HepG2 (cell line): ENCODE results near the gene BCKDHA.

Source experiments
- CREB1 ChIP-seq, 2 experiments: fragments of 450-650 bp in 1 of 2; IDR thresholded peaks; 2 replicates each; pipeline ENCODE4 v1.6.1; 2016 to 2017; ENCODE audit warnings: control low read depth in 1 of 2, mild to moderate bottlenecking in 1 of 2, missing compliant biosample characterization in 1 of 2, missing genetic modification characterization in 1 of 2
- CTCF ChIP-seq: sonication (generic); formaldehyde crosslinking; IDR thresholded peaks from 2 replicates; pipeline ENCODE4 v1.5.0; 2020; ENCODE audit warnings: mild to moderate bottlenecking, missing genetic modification reagents, moderate library complexity
- EHMT2 ChIP-seq: fragments of 200-600 bp; sonication (generic); IDR thresholded peaks from 2 replicates; pipeline ENCODE4 v1.7.0; 2017; ENCODE audit warnings: antibody characterized with exemption, low read depth, low read length, borderline replicate concordance
- NFYB ChIP-seq: sonication (generic); formaldehyde crosslinking; IDR thresholded peaks from 2 replicates; pipeline ENCODE4 v1.4.0; 2020; ENCODE audit warnings: missing genetic modification reagents
- PHF20 ChIP-seq: sonication (generic); formaldehyde crosslinking; IDR thresholded peaks from 2 replicates; pipeline ENCODE4 v1.5.0; 2020; ENCODE audit warnings: mild to moderate bottlenecking, missing genetic modification reagents
- PHF8 ChIP-seq: sonication (generic); formaldehyde crosslinking; IDR thresholded peaks from 2 replicates; pipeline ENCODE4 v1.5.0; 2020; ENCODE audit warnings: missing genetic modification reagents
- RXRA ChIP-seq: sonication (generic); formaldehyde crosslinking; IDR thresholded peaks from 2 replicates; pipeline ENCODE4 v1.5.1; 2020; ENCODE audit warnings: missing genetic modification reagents
- TAF1 ChIP-seq: sonication (generic); formaldehyde crosslinking; IDR thresholded peaks from 2 replicates; pipeline ENCODE4 v1.4.0; 2020; ENCODE audit warnings: missing genetic modification reagents
- TARDBP ChIP-seq: sonication (generic); formaldehyde crosslinking; IDR thresholded peaks from 2 replicates; pipeline ENCODE4 v1.8.0; 2022; ENCODE audit warnings: mild to moderate bottlenecking, missing genetic modification reagents
- THAP8 ChIP-seq: sonication (generic); formaldehyde crosslinking; IDR thresholded peaks from 2 replicates; pipeline ENCODE4 v1.5.1; 2020; ENCODE audit warnings: missing genetic modification reagents, mild to moderate bottlenecking, borderline replicate concordance
- ZBTB3 ChIP-seq: sonication (generic); formaldehyde crosslinking; IDR thresholded peaks from 2 replicates; pipeline ENCODE4 v1.4.0; 2020; ENCODE audit warnings: low read depth, mild to moderate bottlenecking, moderate library complexity, missing genetic modification reagents, borderline replicate concordance
- ZNF646 ChIP-seq: sonication (generic); formaldehyde crosslinking; IDR thresholded peaks from 2 replicates; pipeline ENCODE4 v1.9.0; 2021; ENCODE audit warnings: mild to moderate bottlenecking, missing genetic modification reagents

GRCh38 chr19:41392775-41393174 is 4.8 kb upstream of the BCKDHA start:
- TF ChIP-seq ZNF646 (CRISPR knock-in tag) (no peak), ZBTB3 (CRISPR knock-in tag) (no peak), TARDBP (CRISPR knock-in tag) (no peak), PHF8 (CRISPR knock-in tag) (no peak), NFYB (no peak), THAP8 (CRISPR knock-in tag) (no peak), TAF1 (no peak), EHMT2 (no peak), RXRA (CRISPR knock-in tag) (peak; percentile 64; the same call in 1 of the 2 replicates), PHF20 (CRISPR knock-in tag) (no peak), CTCF (CRISPR knock-in tag) (no peak), CREB1 (IDR thresholded peaks at IDR 0.05) (no peak), CREB1 (CRISPR knock-in tag; IDR thresholded peaks at IDR 0.05) (no peak)
